ENCODE data around the gene ANO4.

DNA sequence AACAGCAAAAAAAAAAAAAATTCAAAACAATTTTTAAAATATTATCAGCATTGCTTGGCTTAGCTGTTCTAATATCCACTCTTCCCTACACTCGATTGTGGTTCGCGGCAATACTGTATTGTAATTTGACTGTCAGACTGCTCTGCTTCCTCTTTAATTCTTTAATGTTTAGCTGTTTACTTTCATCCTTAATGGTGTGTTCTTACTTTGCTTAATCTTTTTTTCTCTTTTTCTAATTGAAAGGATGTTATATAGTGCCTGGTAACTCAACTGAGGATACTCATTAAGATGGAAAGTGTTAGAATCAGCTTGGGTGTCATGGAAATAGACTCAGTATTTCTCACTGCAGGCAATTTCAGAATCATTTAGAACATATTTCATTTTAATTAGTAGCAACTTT is 2.0 kb downstream of the ANO4 start:
- TF ChIP-seq, protein P1, sequence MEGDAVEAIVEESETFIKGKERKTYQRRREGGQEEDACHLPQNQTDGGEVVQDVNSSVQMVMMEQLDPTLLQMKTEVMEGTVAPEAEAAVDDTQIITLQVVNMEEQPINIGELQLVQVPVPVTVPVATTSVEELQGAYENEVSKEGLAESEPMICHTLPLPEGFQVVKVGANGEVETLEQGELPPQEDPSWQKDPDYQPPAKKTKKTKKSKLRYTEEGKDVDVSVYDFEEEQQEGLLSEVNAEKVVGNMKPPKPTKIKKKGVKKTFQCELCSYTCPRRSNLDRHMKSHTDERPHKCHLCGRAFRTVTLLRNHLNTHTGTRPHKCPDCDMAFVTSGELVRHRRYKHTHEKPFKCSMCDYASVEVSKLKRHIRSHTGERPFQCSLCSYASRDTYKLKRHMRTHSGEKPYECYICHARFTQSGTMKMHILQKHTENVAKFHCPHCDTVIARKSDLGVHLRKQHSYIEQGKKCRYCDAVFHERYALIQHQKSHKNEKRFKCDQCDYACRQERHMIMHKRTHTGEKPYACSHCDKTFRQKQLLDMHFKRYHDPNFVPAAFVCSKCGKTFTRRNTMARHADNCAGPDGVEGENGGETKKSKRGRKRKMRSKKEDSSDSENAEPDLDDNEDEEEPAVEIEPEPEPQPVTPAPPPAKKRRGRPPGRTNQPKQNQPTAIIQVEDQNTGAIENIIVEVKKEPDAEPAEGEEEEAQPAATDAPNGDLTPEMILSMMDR (IDR thresholded peaks at IDR 0.05; ENCODE audit: borderline replicate concordance, extremely low read depth, low read length, poor library complexity, severe bottlenecking) = no peak
- TF ChIP-seq EZH2 (IDR thresholded peaks at IDR 0.05; ENCODE audit: borderline replicate concordance, low read depth, low read length, severe bottlenecking) = no peak
